Mucosa of rectum (tissue), 2 donors: ENCODE data around the gene FXYD4.
A peak's percentile ranks its signal among the peaks of the same experiment; 100 is the strongest.

Source experiments
- H3K27ac ChIP-seq, 2 donors: one replicate each; pipeline ENCODE4 v1.7.0; 2013; ENCODE audit warnings: inconsistent platforms in 2 of 2, low read depth in 2 of 2, low read length in 2 of 2
- H3K27me3 ChIP-seq, 2 donors: one replicate each; pipeline ENCODE4 v1.7.0; 2013; ENCODE audit warnings: low read length in 2 of 2; ENCODE audit not compliant: control insufficient read depth in 2 of 2, insufficient read depth in 2 of 2
- H3K36me3 ChIP-seq, 2 donors: one replicate each; pipeline ENCODE4 v1.7.0; 2013; ENCODE audit warnings: low read length in 2 of 2; ENCODE audit not compliant: control insufficient read depth in 2 of 2, insufficient read depth in 2 of 2
- H3K4me1 ChIP-seq, 2 donors: one replicate each; pipeline ENCODE4 v1.7.0; 2013; ENCODE audit warnings: low read length in 2 of 2, mild to moderate bottlenecking in 1 of 2; ENCODE audit not compliant: control insufficient read depth in 2 of 2, insufficient read depth in 2 of 2
- H3K4me3 ChIP-seq, 2 donors: one replicate each; pipeline ENCODE4 v1.7.0; 2013; ENCODE audit warnings: low read length in 2 of 2
- H3K9ac ChIP-seq, 2 donors: one replicate each; pipeline ENCODE4 v1.7.0; 2013; ENCODE audit warnings: low read length in 2 of 2, low read depth in 1 of 2, mild to moderate bottlenecking in 1 of 2
- H3K9me3 ChIP-seq, 2 donors: one replicate each; pipeline ENCODE4 v1.7.0; 2013; ENCODE audit warnings: low read length in 2 of 2; ENCODE audit not compliant: control insufficient read depth in 2 of 2
- donor health status: healthy.
- donor health status: Normal muscosa, but diverticular disease.

FXYD4 gene

DNA sequence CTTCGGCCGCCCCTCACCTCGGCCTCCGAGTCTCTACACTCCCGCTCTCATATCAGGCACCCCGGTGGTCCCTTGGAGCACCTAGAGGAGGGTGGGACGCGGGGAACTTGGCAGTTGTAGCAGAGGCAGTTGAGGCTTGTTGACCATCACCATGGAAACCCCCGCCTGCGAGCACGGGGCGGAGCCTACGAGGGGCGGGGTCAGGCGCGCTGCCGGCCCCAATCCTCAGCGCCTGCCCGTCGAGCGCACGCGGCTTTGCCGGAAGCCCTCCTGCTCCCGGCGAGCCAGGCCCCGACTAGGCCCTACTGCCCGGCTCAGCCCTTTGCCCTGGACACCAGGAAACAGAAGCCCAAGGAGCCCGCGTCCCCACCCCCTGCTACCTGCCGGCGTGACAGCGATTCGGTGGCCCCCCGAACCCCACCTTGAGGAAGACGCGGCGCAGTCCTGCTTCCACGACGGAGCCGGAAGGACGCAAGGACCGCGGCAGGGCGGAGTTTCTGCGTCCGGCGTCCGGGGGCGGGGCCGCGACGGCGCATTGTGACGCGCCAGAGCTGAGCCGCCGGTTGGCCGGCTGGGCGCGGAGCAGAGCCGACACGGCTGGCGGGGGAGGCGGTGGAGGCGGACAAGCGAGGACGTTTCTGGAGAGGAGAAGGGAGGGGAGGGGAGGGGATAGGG is 37.4 kb downstream of the FXYD4 start, which contains the start of gene HNRNPF:
Gene HNRNPF, minus strand, starts transcription at position 477 of the 675 bp plus-strand sequence. CDS start 21,302 bp downstream, outside the sequence.
- Histone ChIP-seq H3K27ac (peak within 1 kb of the TSS; percentile 96 to 99), H3K27me3 (no peaks in the 10 kb centered on the region)

DNA sequence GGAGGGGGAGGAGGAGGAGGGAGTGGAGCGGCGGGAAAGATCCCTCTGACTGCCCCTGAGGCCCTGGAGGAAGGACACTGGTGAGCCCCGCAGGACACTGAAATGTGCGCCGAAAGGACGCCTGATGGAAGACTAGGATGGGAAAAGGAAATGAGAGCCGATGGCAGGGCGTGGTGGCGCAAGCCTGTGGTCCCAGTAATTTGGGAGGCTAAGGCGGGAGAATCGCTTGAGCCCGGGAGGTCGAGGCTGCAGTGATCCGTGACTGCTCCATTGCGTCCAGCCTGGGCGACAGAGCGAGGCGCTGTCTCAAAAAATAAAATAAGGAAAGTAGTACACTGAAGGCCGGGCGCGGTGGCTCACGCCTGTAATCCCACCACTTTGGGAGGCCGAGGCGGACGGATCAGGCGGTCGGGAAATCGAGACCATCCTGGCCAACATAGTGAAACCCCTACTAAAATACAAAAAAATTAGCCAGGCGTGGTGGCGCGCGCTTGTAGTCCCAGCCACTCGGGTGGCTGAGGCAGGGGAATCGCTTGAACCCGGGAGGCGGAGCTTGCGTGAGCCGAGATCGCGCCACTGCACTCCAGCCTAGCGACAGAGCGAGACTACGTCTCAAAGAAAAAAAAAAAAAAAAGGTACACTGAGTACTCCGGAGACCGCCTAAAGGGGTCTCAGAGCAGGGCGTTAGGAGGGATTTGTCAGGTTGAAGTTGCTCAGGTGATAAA is 38.1 kb downstream of the FXYD4 start:
- peak overlapping the region; percentile 96 to 98 for H3K9ac ChIP-seq
- H3K27ac ChIP-seq: peak overlapping the region; percentile 96 to 99
- H3K36me3 ChIP-seq: no peaks in the 10 kb centered on the region
- H3K4me3 ChIP-seq: peak overlapping the region; percentile 79 to 90
- no peaks in the 10 kb centered on the region for H3K27me3 ChIP-seq
- H3K9me3 ChIP-seq: no peaks in the 10 kb centered on the region
- H3K4me1 ChIP-seq: peaks cover 15 to 19% of the 10 kb centered on the region in 2 donors

More for the DNA sequence above, 37.4 kb downstream of the FXYD4 start, which contains the start of gene HNRNPF:
- peak within 1 kb of the TSS; percentile 88 to 90 for H3K4me3 ChIP-seq
- H3K36me3 ChIP-seq: no peaks in the 10 kb centered on the region
- no peaks in the 10 kb centered on the region for H3K9me3 ChIP-seq
- H3K4me1 ChIP-seq: peaks cover 20 to 26% of the 10 kb centered on the region in 2 donors
- peak within 1 kb of the TSS; percentile 96 to 98 for H3K9ac ChIP-seq

DNA sequence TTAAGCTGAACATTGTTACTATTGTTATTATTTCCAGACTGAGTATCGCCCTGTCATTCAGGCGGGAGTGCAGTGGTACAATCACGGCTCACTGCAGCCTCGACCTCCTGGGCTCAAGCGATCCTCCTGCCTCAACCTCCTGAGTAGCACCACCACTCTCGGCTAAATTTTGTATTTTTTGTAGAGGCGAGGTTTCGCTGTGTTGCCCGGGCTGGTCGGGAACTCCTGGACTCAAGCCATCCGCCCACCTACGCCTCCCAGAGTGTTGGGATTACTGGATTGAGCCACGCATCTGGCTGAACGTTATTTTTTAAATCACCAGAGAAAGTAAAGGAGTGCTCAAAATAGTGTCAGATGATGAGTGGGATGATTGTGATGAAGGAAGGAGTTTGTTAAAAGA is 38.9 kb downstream of the FXYD4 start:
- Histone ChIP-seq H3K4me3 (peak overlapping the region in 1 of 2 donors; percentile 90), H3K36me3 (no peaks in the 10 kb centered on the region), H3K27ac (peak overlapping the region; percentile 96 to 99), H3K4me1 (peaks cover 13% of the 10 kb centered on the region in 2 donors), H3K27me3 (no peaks in the 10 kb centered on the region), H3K9ac (peak overlapping the region in 1 of 2 donors; percentile 96), H3K9me3 (no peaks in the 10 kb centered on the region)

DNA sequence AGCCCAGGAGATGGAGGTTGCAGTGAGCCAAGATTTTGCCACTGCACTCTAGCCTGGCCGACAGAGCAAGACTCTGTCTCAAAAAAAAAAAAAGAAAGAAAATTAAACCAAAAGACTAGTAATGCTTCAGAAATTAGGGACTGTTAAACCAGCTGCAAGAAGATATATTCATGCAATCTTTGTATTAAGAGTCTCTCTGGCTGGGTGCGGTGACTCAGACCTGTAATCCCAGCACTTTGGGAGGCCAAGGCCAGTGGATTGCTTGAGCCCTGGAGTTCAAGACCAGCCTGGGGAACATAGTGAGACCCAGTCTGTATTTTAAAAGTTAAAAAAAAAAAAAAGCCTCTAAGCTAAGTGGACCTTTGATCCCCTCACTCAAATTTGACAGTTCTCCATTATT is 40.1 kb downstream of the FXYD4 start:
- Histone ChIP-seq H3K27me3 (no peaks in the 10 kb centered on the region), H3K4me3 (no peak overlapping the region), H3K36me3 (no peaks in the 10 kb centered on the region), H3K27ac (no peak overlapping the region), H3K9me3 (no peaks in the 10 kb centered on the region), H3K4me1 (peaks cover 2 to 4% of the 10 kb centered on the region in 2 donors), H3K9ac (no peak overlapping the region)

DNA sequence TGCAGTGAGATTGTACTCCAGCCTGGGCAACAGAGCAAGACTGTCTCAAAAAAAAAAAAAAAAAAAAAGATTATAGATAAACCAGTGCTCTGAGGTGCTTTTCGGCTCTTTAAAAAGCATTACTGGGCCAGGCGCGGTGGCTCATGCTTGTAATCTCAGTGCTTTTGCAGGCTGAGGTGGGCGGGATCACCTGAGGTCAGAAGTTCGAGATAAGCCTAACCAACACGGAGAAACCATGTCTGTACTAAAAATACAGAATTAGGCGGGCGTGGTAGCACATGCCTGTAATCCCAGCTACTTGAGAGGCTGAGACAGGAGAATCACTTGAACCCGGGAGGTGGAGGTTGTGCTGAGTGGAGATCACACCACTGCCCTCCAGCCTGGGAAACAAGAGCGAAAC is 44.1 kb downstream of the FXYD4 start:
- Histone ChIP-seq H3K9me3 (no peaks in the 10 kb centered on the region), H3K4me1 (peaks cover 3 to 4% of the 10 kb centered on the region in 2 donors), H3K4me3 (no peak overlapping the region), H3K27me3 (no peaks in the 10 kb centered on the region), H3K9ac (no peak overlapping the region), H3K27ac (no peak overlapping the region), H3K36me3 (no peaks in the 10 kb centered on the region)

DNA sequence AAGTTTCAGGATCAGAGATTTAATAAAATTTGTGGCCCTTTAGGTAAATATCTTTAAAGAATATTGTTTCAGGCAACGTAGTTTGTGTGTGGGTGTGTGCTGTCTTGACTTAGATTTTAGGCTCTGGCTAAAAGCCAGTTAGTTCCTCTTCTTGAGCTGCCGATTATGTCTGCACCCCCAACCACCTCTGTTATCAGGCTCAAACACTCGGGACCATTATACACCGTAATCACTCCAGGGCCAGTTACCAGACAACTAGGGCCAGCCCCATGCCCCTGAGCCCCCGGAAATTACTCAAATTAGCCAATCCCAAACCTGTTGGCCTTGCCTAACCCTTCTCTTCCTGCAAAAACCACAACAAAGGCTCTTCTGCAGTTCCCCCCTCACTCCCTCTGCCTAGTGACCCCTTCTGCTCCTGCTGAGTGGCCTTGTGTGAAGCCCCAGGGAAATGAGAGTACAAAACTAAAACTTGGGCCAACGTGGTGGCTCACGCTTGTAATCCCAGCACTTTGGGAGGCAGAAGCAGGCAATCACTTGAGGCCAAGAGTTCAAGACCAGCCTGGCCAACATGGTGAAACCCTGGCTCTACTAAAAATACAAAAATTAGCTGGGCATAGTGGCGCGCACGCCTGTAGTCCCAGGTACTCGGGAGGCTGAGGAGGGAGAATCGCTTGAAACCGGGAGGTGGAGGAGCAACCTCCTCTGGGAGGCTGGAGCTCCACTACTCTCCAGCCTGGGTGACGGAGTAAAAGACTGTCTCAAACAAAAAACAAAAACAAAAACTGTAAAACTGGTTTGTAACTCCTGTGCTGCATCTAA is 46.7 kb downstream of the FXYD4 start:
- Histone ChIP-seq H3K4me1 (peaks cover 7 to 12% of the 10 kb centered on the region in 2 donors), H3K36me3 (no peaks in the 10 kb centered on the region), H3K9ac (no peak overlapping the region), H3K27me3 (no peaks in the 10 kb centered on the region), H3K27ac (peak overlapping the region in 1 of 2 donors; percentile 61), H3K4me3 (peak overlapping the region in 1 of 2 donors; percentile 22), H3K9me3 (no peaks in the 10 kb centered on the region)

DNA sequence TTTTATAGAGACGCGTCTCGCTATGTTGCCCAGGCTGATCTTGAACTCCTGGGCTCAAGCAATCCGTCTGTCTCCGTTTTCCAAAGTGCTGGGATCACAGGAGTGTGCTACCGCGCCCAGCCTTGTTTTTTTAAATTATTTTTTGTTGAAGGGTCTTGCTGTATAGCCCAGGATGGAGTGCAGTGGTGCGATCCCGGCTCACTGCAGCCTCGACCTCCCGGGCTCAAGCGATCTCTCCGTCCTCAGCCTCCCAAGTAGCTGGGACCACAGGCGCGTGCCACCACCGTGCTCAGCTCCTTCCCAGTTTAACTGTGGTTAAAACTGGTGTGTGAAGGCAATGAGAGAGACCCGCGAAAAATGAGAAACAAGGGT is 48.5 kb downstream of the FXYD4 start:
- Histone ChIP-seq H3K9ac (peak overlapping the region; percentile 79 to 84), H3K36me3 (no peaks in the 10 kb centered on the region), H3K4me1 (peaks cover 7 to 12% of the 10 kb centered on the region in 2 donors), H3K9me3 (no peaks in the 10 kb centered on the region), H3K27ac (peak overlapping the region; percentile 93 to 98), H3K27me3 (no peaks in the 10 kb centered on the region), H3K4me3 (peak overlapping the region; percentile 59 to 87)

DNA sequence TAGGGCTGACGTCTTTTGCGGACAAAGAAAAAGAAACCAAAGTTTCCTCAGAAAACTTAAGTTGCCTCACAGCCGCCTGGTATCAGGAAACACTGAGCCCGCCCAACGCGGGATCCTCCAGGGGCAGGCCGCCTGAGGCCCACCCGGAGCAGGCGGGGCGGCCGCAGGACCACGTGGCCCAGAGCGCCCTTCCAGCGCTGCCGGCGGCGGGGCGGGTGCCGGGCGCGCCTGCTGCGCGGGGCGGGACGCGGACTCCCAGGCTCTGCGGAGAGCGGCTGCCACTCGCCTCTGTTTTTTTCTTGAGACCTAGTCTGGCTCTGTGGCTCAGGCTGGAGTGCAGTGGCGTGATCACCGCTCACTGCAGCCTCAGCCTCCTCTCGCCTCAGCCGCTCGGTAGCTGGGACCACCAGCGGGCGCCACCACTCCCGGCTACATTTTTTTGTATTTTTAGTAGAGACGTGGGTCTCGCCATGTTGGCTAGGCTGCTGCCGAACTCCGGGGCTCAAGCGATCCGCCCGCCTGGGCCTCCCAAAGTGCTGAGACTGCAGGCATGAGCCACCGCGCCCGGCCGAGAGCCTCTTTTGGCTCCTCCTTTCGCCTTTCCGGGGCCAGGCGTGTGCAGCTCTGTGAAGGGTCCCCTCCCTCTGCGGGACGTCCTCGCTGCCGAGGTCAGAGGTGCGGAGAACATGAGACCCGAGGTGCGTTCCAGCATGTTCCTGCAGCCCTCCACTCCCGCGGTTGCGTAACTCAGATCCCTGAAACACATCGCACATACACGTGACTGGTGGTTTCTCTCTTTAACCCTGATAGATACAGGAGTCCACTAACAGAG is 49.1 kb downstream of the FXYD4 start:
- Histone ChIP-seq H3K9me3 (no peaks in the 10 kb centered on the region), H3K9ac (peak overlapping the region; percentile 79 to 84), H3K4me3 (peak overlapping the region; percentile 59 to 87), H3K4me1 (peaks cover 7 to 12% of the 10 kb centered on the region in 2 donors), H3K27ac (peak overlapping the region; percentile 93 to 98), H3K27me3 (no peaks in the 10 kb centered on the region), H3K36me3 (no peaks in the 10 kb centered on the region)

DNA sequence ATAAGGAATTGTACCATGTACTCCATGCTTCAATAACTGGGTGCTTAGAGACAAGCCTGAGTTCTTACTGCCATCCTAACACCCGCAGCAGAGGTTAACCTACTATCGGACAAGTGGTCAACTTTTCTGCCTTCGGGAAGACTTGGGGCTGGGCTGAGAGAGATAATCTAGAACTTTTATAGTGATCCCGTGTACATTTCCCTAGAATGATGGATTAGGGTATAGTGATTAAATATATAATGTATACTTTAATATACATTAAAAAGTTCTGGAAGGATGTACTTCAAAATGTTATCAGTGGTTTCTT is 49.7 kb downstream of the FXYD4 start:
- peak overlapping the region; percentile 59 to 87 for H3K4me3 ChIP-seq
- no peaks in the 10 kb centered on the region for H3K9me3 ChIP-seq
- peak overlapping the region; percentile 79 to 84 for H3K9ac ChIP-seq
- no peaks in the 10 kb centered on the region for H3K36me3 ChIP-seq
- peak overlapping the region; percentile 93 to 98 for H3K27ac ChIP-seq
- no peaks in the 10 kb centered on the region for H3K27me3 ChIP-seq
- H3K4me1 ChIP-seq: peaks cover 7 to 12% of the 10 kb centered on the region in 2 donors
